H9 (cell line): ENCODE data around the gene FRMD4B. TPM values are rescaled to one million over a fixed set of nuclear protein-coding genes. Genes with fewer than 3 reads are reported as not detected.

Experiments
- DNase-seq: peaks from one replicate; pipeline ENCODE4 v3.0.0-alpha.2; 2017
- H2AFZ ChIP-seq: one replicate; pipeline ENCODE4 v1.6.1; 2013; ENCODE audit warnings: mild to moderate bottlenecking, low read length, control low read depth, moderate library complexity
- H2AK5ac ChIP-seq: 2 replicates; pipeline ENCODE4 v1.6.1; 2013; ENCODE audit warnings: low read length, control low read depth, mixed read lengths; ENCODE audit not compliant: insufficient read length
- H2BK120ac ChIP-seq: one replicate; pipeline ENCODE4 v1.6.1; 2013; ENCODE audit warnings: low read depth, mild to moderate bottlenecking, low read length, control low read depth, inconsistent platforms; ENCODE audit not compliant: poor library complexity, severe bottlenecking
- H2BK12ac ChIP-seq: 2 replicates; pipeline ENCODE4 v1.6.1; 2013; ENCODE audit warnings: low read length, control low read depth, mixed read lengths, low read depth; ENCODE audit not compliant: insufficient read length
- H2BK15ac ChIP-seq: 2 replicates; pipeline ENCODE4 v1.6.1; 2013; ENCODE audit warnings: low read depth, low read length, control low read depth
- H2BK20ac ChIP-seq: one replicate; pipeline ENCODE4 v1.6.1; 2013; ENCODE audit warnings: low read depth, mild to moderate bottlenecking, low read length, control low read depth, inconsistent platforms; ENCODE audit not compliant: poor library complexity, severe bottlenecking
- H2BK5ac ChIP-seq: 2 replicates; pipeline ENCODE4 v1.6.1; 2013; ENCODE audit warnings: low read length, control low read depth, mixed read lengths; ENCODE audit not compliant: insufficient read length
- H3K14ac ChIP-seq: 2 replicates; pipeline ENCODE4 v1.6.1; 2013; ENCODE audit warnings: low read length, control low read depth; ENCODE audit not compliant: insufficient read depth
- H3K18ac ChIP-seq: 2 replicates; pipeline ENCODE4 v1.6.1; 2013; ENCODE audit warnings: low read depth, mild to moderate bottlenecking, mixed read lengths, low read length, control low read depth; ENCODE audit not compliant: insufficient read length
- H3K23ac ChIP-seq: 2 replicates; pipeline ENCODE4 v1.6.1; 2013; ENCODE audit warnings: low read length, control low read depth, mixed read lengths, low read depth; ENCODE audit not compliant: insufficient read length
- H3K23me2 ChIP-seq: 2 replicates; pipeline ENCODE4 v1.6.1; 2013; ENCODE audit warnings: low read depth, mild to moderate bottlenecking, mixed read lengths, low read length, control low read depth; ENCODE audit not compliant: insufficient read length, poor library complexity, severe bottlenecking
- H3K27ac ChIP-seq: 2 replicates; pipeline ENCODE4 v1.5.1; 2013; ENCODE audit warnings: low read length, control low read depth, mixed read lengths, low read depth; ENCODE audit not compliant: insufficient read length
- H3K27me3 ChIP-seq: 2 replicates; pipeline ENCODE4 v1.6.1; 2013; ENCODE audit warnings: low read length, control low read depth, inconsistent platforms; ENCODE audit not compliant: insufficient read depth
- H3K4ac ChIP-seq: 2 replicates; pipeline ENCODE4 v1.6.1; 2013; ENCODE audit warnings: low read depth, mild to moderate bottlenecking, control low read depth, inconsistent platforms, low read length, moderate library complexity
- H3K4me1 ChIP-seq: 2 replicates; pipeline ENCODE4 v1.6.1; 2013; ENCODE audit warnings: low read length, control low read depth, inconsistent platforms; ENCODE audit not compliant: insufficient read depth
- H3K4me2 ChIP-seq: 2 replicates; pipeline ENCODE4 v1.6.1; 2013; ENCODE audit warnings: low read length, control low read depth, mixed read lengths; ENCODE audit not compliant: insufficient read length, insufficient read depth
- H3K56ac ChIP-seq: 2 replicates; pipeline ENCODE4 v1.6.1; 2013; ENCODE audit warnings: low read depth, mild to moderate bottlenecking, mixed read lengths, low read length, control low read depth; ENCODE audit not compliant: insufficient read length
- H3K79me1 ChIP-seq: 2 replicates; pipeline ENCODE4 v1.6.1; 2013; ENCODE audit warnings: low read depth, mild to moderate bottlenecking, moderate library complexity, low read length, control low read depth, inconsistent platforms; ENCODE audit not compliant: insufficient read depth, poor library complexity, severe bottlenecking
- H3K79me2 ChIP-seq: 2 replicates; pipeline ENCODE4 v1.6.1; 2013; ENCODE audit warnings: low read length, control low read depth, inconsistent platforms; ENCODE audit not compliant: insufficient read depth
- H3K9ac ChIP-seq: 2 replicates; pipeline ENCODE4 v1.6.1; 2013; ENCODE audit warnings: low read length, control low read depth, mixed read lengths; ENCODE audit not compliant: insufficient read length; ENCODE audit errors: extremely low read depth
- H3K9me3 ChIP-seq: one replicate; pipeline ENCODE4 v1.6.1; 2013; ENCODE audit warnings: low read depth, low read length, inconsistent platforms; ENCODE audit not compliant: control insufficient read depth
- H3T11ph ChIP-seq: one replicate; pipeline ENCODE4 v1.6.1; 2013; ENCODE audit warnings: mild to moderate bottlenecking, low read length, control low read depth, inconsistent platforms
- H4K20me1 ChIP-seq: one replicate; pipeline ENCODE4 v1.6.1; 2013; ENCODE audit not compliant: control insufficient read depth, insufficient read length, insufficient read depth
- H4K5ac ChIP-seq: 2 replicates; pipeline ENCODE4 v1.6.1; 2013; ENCODE audit warnings: low read depth, mild to moderate bottlenecking, mixed read lengths, low read length, control low read depth; ENCODE audit not compliant: insufficient read length
- H4K8ac ChIP-seq: replicated peaks from 2 replicates; pipeline ENCODE4 v1.6.1; 2013; ENCODE audit warnings: low read length, control low read depth, mixed read lengths, low read depth; ENCODE audit not compliant: insufficient read length
- H4K91ac ChIP-seq: 2 replicates; pipeline ENCODE4 v1.6.1; 2013; ENCODE audit warnings: low read depth, mild to moderate bottlenecking, moderate library complexity, mixed read lengths, low read length, control low read depth; ENCODE audit not compliant: insufficient read length
- H3K27ac Mint-ChIP-seq, 3 experiments: 2 replicates in 2 of 3; 3 replicates in 1 of 3; pipeline ENCODE4 v1.8.0; 2020 to 2021; ENCODE audit warnings: mixed read lengths in 3 of 3, mild to moderate bottlenecking in 1 of 3, moderate library complexity in 1 of 3
- H3K27me3 Mint-ChIP-seq: 2 replicates; pipeline ENCODE4 v1.8.0; 2021; ENCODE audit warnings: low read depth, mild to moderate bottlenecking, moderate library complexity, mixed read lengths
- H3K36me3 Mint-ChIP-seq, 3 experiments: 2 replicates in 2 of 3; 3 replicates in 1 of 3; pipeline ENCODE4 v1.8.0; 2020 to 2021; ENCODE audit warnings: low read depth in 3 of 3, mixed read lengths in 3 of 3; ENCODE audit not compliant: insufficient read depth in 1 of 3
- H3K4me1 Mint-ChIP-seq, 2 experiments: 2 replicates each; pipeline ENCODE4 v1.8.0; 2020; ENCODE audit warnings: mixed read lengths in 2 of 2
- H3K4me3 Mint-ChIP-seq, 2 experiments: 2 replicates in 1 of 2; 3 replicates in 1 of 2; pipeline ENCODE4 v1.8.0; 2020 to 2021; ENCODE audit warnings: mild to moderate bottlenecking in 2 of 2, mixed read lengths in 2 of 2, moderate library complexity in 1 of 2
- H3K9me3 Mint-ChIP-seq, 2 experiments: 2 replicates in 1 of 2; 3 replicates in 1 of 2; pipeline ENCODE4 v1.8.0; 2020; ENCODE audit warnings: mild to moderate bottlenecking in 2 of 2, mixed read lengths in 2 of 2, moderate library complexity in 1 of 2
- WGBS: extraction: QIAGEN DNeasy Blood & Tissue Kit; methylation state at CpG from one replicate; pipeline ENCODE4 v1.1.7; 2013; ENCODE audit warnings: missing lambda C conversion rate, low lambda C conversion rate, mixed read lengths; ENCODE audit not compliant: insufficient read length; ENCODE audit errors: extremely low coverage; 5-methylcytosine and 5-hydroxymethylcytosine counted together
- total RNA-seq: library from RNA; stranded (reverse); gene quantifications from 2 replicates; pipeline ENCODE4 v1.2.1, GENCODE V29; 2021
- TF ChIP-seq, protein P1 (sequence below): fragments of 200-600 bp; sonication (generic); conservative IDR thresholded peaks from 3 replicates; pipeline ENCODE4 v1.8.0; 2021; ENCODE audit warnings: antibody characterized with exemption, mild to moderate bottlenecking

FRMD4B gene
- total RNA-seq, 1 experiment from 2014 or later = 3.4 TPM

DNA sequence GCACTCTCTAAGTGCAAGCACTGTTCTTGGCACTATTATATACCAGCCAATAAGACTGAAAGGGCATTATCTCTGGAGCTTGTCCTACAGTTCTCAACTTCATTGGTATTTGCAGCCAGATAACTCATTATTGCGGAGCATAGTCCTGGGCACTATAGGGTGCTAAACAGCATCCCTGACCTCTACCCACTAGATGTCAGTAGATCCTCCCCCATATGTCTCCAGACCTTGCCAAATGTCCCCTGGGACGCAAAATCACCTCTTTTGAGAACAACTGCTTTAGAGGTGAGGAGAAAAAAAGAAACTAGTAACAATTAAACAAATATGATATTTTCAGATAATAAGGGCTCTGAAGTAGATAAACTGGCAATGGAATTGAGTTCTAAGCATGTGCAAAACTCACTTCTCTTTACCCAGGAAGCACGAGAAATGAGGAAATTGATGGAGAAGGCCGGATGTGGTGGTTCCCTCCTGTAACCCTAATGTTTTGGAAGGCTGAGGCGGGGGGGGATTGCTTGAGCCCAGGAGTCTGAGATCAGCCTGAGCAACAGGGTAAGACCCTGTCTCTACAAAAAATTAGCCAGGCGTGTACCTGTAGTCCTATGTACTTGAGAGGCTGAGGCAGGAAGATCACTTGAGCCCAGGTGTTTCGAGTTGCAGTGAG lies 61.4 kb downstream of the FRMD4B start:
- Histone ChIP-seq H3K4me1 (no peaks in the 10 kb centered on the region), H3K14ac (no peak overlapping the region), H2BK20ac (no peak overlapping the region), H4K5ac (no peak overlapping the region), H3K9me3 (no peaks in the 10 kb centered on the region), H3K18ac (no peak overlapping the region), H4K8ac (no peak overlapping the region), H3K56ac (no peak overlapping the region), H2BK15ac (no peak overlapping the region), H4K20me1 (no peaks in the 10 kb centered on the region), H3K79me2 (no peaks in the 10 kb centered on the region), H2BK5ac (no peak overlapping the region), H3K9ac (no peak overlapping the region), H2BK120ac (no peak overlapping the region), H2AK5ac (no peak overlapping the region), H3K23ac (no peak overlapping the region), H3K27ac (no peak overlapping the region), H3K4ac (no peak overlapping the region), H3K23me2 (no peaks in the 10 kb centered on the region), H3T11ph (no peak overlapping the region), H3K27me3 (no peaks in the 10 kb centered on the region), H2BK12ac (no peak overlapping the region), H3K79me1 (no peaks in the 10 kb centered on the region), H3K4me2 (no peak overlapping the region), H2AFZ (no peak overlapping the region), H4K91ac (no peak overlapping the region)
- no CpG with 5 or more reads among the region's 7 CpGs for WGBS
- Mint-ChIP-seq H3K27ac (peak overlapping the region in 1 of 3 experiments; percentile 25; a peak in 1 of 7 replicates), H3K9me3 (no peaks in the 10 kb centered on the region; a peak in 1 of 5 replicates), H3K27me3 (no peaks in the 10 kb centered on the region), H3K36me3 (no peaks in the 10 kb centered on the region; a peak in 1 of 7 replicates), H3K4me1 (peaks cover 0 to 9% of the 10 kb centered on the region in 2 experiments; a peak in 3 of 4 replicates), H3K4me3 (no peak overlapping the region)
- TF ChIP-seq, protein P1, sequence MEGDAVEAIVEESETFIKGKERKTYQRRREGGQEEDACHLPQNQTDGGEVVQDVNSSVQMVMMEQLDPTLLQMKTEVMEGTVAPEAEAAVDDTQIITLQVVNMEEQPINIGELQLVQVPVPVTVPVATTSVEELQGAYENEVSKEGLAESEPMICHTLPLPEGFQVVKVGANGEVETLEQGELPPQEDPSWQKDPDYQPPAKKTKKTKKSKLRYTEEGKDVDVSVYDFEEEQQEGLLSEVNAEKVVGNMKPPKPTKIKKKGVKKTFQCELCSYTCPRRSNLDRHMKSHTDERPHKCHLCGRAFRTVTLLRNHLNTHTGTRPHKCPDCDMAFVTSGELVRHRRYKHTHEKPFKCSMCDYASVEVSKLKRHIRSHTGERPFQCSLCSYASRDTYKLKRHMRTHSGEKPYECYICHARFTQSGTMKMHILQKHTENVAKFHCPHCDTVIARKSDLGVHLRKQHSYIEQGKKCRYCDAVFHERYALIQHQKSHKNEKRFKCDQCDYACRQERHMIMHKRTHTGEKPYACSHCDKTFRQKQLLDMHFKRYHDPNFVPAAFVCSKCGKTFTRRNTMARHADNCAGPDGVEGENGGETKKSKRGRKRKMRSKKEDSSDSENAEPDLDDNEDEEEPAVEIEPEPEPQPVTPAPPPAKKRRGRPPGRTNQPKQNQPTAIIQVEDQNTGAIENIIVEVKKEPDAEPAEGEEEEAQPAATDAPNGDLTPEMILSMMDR = peak; percentile 77
- DNase-seq = no peak
